IPS-18a (cell line): ENCODE measurements around the gene HSD11B1L.

Experiments used
- H3K27ac ChIP-seq: one replicate; pipeline ENCODE4 v1.5.1; 2013; ENCODE audit warnings: low read length
- H3K27me3 ChIP-seq: one replicate; pipeline ENCODE4 v1.6.1; 2013; ENCODE audit warnings: mild to moderate bottlenecking, low read length; ENCODE audit not compliant: control insufficient read depth, insufficient read depth
- H3K36me3 ChIP-seq: one replicate; pipeline ENCODE4 v1.6.1; 2013; ENCODE audit warnings: low read depth, low read length; ENCODE audit not compliant: control insufficient read depth
- H3K4me1 ChIP-seq: one replicate; pipeline ENCODE4 v1.6.1; 2013; ENCODE audit warnings: low read depth, low read length; ENCODE audit not compliant: control insufficient read depth
- H3K4me3 ChIP-seq: one replicate; pipeline ENCODE4 v1.5.1; 2013; ENCODE audit warnings: low read length
- H3K9ac ChIP-seq: one replicate; pipeline ENCODE4 v1.6.1; 2013; ENCODE audit warnings: mild to moderate bottlenecking, low read length, moderate library complexity
- H3K9me3 ChIP-seq: one replicate; pipeline ENCODE4 v1.6.1; 2013; ENCODE audit warnings: low read depth, low read length; ENCODE audit not compliant: control insufficient read depth

Gene HSD11B1L

DNA sequence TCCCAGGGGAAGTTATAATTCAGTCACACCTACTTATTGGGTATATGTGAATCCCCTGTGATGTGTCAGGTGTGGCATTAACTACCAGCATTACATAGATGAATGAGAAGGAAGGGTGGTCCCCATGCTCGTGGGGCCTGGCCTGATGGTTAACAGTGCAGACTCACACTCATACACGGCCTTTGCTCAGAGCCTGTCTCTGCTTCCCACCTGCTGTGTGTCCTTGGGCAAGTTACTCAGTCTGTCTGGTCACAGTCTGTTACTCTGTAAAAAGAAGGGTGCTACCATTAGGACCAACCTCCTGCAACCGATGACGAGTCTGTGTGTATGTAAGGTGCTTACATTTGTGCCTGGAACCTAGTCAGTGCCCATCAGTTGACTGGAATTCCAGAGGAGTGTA lies 34.1 kb upstream of the HSD11B1L start:
- Histone ChIP-seq H3K36me3 (peaks cover 91% of the 10 kb centered on the region), H3K27ac (no peak overlapping the region), H3K9ac (no peak overlapping the region), H3K4me3 (no peak overlapping the region), H3K4me1 (no peaks in the 10 kb centered on the region), H3K9me3 (no peaks in the 10 kb centered on the region), H3K27me3 (no peaks in the 10 kb centered on the region)

DNA sequence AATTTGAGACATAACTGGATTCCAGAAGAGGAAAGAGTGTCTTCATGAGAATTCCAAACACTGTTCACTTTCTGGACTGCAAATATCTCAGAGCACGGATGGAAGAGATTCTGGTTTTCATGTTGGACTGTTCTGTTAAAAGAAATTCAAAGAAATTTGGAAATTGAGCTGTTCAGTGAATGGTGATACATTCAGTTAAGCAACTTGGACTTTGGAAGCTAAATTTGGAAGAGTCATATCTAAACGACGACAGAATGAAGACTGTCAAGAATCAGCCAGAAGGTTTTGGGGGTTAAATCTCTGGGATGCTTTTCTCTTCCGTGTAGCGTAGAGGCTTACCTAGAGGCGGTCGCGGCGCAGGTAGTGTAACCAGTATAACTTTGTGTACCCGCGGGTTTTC lies 32.4 kb upstream of the HSD11B1L start:
- Histone ChIP-seq H3K27ac (no peak overlapping the region), H3K4me1 (no peaks in the 10 kb centered on the region), H3K4me3 (no peak overlapping the region), H3K27me3 (no peaks in the 10 kb centered on the region), H3K9me3 (no peaks in the 10 kb centered on the region), H3K36me3 (peaks cover 92% of the 10 kb centered on the region), H3K9ac (no peak overlapping the region)

DNA sequence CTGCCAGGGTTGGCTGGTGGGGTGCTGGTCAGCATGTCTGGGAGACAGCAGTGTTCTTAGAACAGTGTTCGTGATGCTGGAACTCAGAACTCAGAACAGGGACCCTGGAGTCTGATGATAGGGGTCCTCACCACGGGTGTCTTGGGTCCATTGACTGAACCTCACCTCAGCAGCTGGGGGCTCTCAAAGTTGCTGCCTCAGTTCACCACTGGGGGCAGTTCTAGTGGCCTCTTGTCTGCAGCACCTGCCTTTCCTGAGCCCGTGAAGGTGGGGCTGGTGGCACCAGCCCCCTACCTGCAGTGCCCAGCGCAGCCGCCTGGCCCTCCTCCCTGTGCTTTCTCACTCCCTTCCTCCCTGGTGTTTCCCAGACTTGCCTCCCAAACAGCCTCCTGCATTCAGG lies 29.5 kb upstream of the HSD11B1L start:
- no peaks in the 10 kb centered on the region for H3K27me3 ChIP-seq
- no peak overlapping the region for H3K27ac ChIP-seq
- no peaks in the 10 kb centered on the region for H3K9me3 ChIP-seq
- no peaks in the 10 kb centered on the region for H3K4me1 ChIP-seq
- H3K4me3 ChIP-seq, result no peak overlapping the region
- no peak overlapping the region for H3K9ac ChIP-seq
- H3K36me3 ChIP-seq, result peaks cover 89% of the 10 kb centered on the region

DNA sequence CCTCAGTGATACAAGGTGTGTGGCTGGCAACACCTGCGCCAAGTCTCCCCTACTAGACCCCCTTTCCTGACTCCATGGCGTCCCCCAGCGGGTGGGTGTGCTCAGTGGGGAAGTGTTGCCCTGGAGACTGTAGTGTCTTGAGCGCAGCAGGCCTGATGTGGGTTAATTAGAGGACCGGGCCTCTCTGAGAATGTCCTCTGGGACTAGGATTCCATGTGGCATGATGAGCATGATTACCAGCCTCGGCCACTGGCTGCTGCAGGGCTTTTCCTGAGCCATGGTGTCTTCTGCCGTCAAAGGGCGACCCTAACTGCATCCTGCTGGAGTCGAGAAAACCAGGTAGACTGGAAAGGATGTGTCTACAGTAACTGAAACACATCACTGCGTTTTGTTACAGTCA lies 28.6 kb upstream of the HSD11B1L start:
- no peak overlapping the region for H3K9ac ChIP-seq
- no peak overlapping the region for H3K4me3 ChIP-seq
- no peak overlapping the region for H3K27ac ChIP-seq
- H3K27me3 ChIP-seq, result no peaks in the 10 kb centered on the region
- no peaks in the 10 kb centered on the region for H3K9me3 ChIP-seq
- H3K4me1 ChIP-seq, result no peaks in the 10 kb centered on the region
- peaks cover 86% of the 10 kb centered on the region for H3K36me3 ChIP-seq

DNA sequence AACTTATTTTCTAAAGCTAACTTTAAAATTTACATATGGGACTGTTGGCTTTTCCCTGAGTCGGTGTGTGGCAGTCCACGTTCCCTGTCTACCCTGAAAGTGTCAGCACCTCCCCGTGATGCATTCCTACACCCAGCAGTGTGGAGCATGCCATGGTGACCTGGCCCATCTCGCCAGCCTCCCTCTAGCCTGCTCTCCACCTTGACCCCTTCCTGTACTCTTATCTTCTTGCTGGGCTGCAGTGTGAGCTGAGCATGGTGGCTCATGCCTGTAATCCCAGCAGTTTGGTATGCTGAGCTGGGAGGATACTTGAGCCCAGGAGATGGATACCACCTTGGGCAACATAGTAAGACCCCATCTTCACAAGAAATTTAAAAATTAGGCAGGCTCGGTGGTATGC lies 25.9 kb upstream of the HSD11B1L start:
- Histone ChIP-seq H3K36me3 (peaks cover 86% of the 10 kb centered on the region), H3K9ac (no peak overlapping the region), H3K4me3 (no peak overlapping the region), H3K4me1 (no peaks in the 10 kb centered on the region), H3K27me3 (no peaks in the 10 kb centered on the region), H3K9me3 (no peaks in the 10 kb centered on the region), H3K27ac (no peak overlapping the region)

DNA sequence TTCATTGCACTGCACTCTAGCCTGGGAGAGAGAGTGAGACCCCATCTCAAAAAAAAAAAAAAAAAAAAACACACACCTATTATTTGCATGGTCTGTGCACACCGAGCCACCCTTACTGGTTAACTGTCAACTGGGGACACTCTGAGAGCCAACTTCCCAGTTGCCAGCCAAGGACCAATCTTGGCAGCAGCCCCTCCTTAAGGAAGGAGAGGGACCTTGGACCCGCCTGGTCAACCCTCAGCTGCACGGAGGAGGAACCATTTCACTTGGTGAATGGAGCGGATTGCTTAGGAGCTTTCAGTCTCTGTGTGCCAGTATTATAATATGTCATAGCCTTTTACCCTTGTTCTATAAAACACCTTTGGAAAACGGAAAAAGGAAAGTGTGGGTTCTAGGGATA lies 25.4 kb upstream of the HSD11B1L start:
- H3K4me1 ChIP-seq, result no peaks in the 10 kb centered on the region
- H3K27me3 ChIP-seq, result no peaks in the 10 kb centered on the region
- no peak overlapping the region for H3K27ac ChIP-seq
- H3K9ac ChIP-seq, result no peak overlapping the region
- no peak overlapping the region for H3K4me3 ChIP-seq
- no peaks in the 10 kb centered on the region for H3K9me3 ChIP-seq
- peaks cover 86% of the 10 kb centered on the region for H3K36me3 ChIP-seq

DNA sequence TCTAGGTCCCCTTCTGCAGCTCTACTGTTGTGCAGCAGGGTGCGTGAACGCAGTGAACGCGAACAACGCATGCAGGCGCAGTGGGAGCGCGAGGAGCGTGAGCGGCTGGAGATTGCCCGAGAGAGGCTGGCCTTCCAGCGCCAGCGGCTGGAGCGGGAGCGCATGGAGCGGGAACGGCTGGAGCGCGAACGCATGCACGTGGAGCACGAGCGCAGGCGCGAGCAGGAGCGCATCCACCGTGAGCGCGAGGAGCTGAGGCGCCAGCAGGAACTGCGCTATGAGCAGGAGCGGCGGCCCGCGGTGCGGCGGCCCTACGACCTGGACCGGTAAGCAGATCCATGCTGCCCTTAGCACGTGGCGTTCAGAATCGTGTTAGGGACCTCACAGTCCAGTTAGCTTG lies 19.3 kb upstream of the HSD11B1L start:
- no peak overlapping the region for H3K9ac ChIP-seq
- peaks cover 83% of the 10 kb centered on the region for H3K36me3 ChIP-seq
- no peaks in the 10 kb centered on the region for H3K4me1 ChIP-seq
- no peaks in the 10 kb centered on the region for H3K9me3 ChIP-seq
- no peak overlapping the region for H3K4me3 ChIP-seq
- H3K27ac ChIP-seq, result no peak overlapping the region
- no peaks in the 10 kb centered on the region for H3K27me3 ChIP-seq

DNA sequence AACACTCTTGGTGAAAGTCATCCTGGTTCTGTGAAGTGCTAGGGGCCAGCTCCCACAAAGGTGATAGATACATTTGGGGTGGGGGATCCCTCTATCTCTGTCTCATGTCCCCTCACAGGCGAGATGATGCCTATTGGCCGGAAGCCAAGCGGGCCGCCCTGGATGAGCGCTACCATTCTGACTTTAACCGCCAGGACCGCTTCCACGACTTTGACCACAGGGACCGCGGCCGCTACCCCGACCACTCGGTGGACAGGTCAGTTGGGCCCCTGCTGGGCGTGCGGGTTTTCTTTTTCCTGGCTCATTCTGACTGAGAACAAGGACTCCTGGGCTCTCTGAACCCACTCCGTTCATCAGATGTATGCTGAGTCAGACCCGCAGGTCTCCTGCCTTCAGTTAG lies 16.9 kb upstream of the HSD11B1L start:
- no peaks in the 10 kb centered on the region for H3K4me1 ChIP-seq
- H3K9ac ChIP-seq, result no peak overlapping the region
- H3K4me3 ChIP-seq, result no peak overlapping the region
- H3K36me3 ChIP-seq, result peaks cover 85% of the 10 kb centered on the region
- H3K9me3 ChIP-seq, result no peaks in the 10 kb centered on the region
- no peaks in the 10 kb centered on the region for H3K27me3 ChIP-seq
- no peak overlapping the region for H3K27ac ChIP-seq

DNA sequence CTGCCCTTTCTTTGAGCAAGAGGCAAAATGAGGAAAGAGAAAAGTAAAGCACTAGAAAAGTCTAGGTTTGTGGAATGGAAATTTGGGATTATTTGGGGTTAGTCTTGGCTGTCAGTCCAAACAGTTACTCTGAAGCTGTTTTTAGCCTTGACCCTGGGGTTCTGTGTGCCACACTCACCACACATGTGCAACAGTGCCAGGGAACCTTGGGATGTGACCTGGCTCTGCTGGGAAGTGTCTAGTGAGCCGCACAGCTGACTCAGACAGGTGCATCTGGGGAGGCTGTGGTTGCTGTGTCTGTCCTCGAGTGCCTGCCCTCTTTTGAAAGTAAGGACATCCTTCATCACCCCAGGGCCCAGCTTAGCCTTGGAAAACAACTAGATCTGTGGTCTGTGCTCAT lies 16.3 kb upstream of the HSD11B1L start:
- H3K27ac ChIP-seq, result no peak overlapping the region
- no peaks in the 10 kb centered on the region for H3K4me1 ChIP-seq
- no peaks in the 10 kb centered on the region for H3K9me3 ChIP-seq
- peaks cover 87% of the 10 kb centered on the region for H3K36me3 ChIP-seq
- H3K9ac ChIP-seq, result no peak overlapping the region
- H3K27me3 ChIP-seq, result no peaks in the 10 kb centered on the region
- no peak overlapping the region for H3K4me3 ChIP-seq

DNA sequence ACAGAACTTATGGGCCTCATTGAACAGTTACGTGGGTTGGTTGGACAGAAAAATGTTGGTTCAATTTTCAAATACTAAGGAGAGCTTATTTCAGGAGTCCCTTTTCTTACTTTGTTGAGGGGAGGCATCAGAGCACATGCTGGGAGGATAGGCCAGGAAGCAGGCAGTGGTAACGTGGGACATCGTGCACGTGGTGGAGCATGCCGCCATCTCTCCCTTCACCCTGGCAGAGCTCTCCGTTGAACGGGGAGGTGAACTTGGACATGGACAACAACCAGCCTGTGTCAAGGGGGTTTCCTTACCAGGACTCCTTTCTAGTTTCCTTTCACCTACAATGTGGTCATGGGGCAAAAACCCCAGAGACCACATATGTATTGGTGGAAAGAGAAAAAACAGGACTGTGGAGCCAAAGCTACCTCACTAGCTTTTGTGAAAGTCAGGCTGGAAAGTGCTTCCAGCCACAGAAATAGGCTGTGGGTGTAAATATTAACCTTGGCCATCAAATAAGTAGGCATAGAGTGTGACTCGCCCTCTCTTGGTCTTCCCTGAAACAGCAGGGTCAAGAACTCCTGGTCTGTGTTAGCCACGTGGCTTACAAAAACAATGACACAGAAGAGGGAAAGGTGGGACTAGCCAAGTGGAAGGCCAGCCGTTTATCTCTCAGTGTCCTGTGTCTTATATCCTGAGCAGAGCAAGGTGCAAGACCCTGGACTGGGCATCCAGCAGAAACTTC lies 14.9 kb upstream of the HSD11B1L start:
- no peaks in the 10 kb centered on the region for H3K27me3 ChIP-seq
- H3K27ac ChIP-seq, result no peak overlapping the region
- H3K4me3 ChIP-seq, result no peak overlapping the region
- no peaks in the 10 kb centered on the region for H3K4me1 ChIP-seq
- H3K9ac ChIP-seq, result no peak overlapping the region
- H3K9me3 ChIP-seq, result no peaks in the 10 kb centered on the region
- H3K36me3 ChIP-seq, result peaks cover 81% of the 10 kb centered on the region

DNA sequence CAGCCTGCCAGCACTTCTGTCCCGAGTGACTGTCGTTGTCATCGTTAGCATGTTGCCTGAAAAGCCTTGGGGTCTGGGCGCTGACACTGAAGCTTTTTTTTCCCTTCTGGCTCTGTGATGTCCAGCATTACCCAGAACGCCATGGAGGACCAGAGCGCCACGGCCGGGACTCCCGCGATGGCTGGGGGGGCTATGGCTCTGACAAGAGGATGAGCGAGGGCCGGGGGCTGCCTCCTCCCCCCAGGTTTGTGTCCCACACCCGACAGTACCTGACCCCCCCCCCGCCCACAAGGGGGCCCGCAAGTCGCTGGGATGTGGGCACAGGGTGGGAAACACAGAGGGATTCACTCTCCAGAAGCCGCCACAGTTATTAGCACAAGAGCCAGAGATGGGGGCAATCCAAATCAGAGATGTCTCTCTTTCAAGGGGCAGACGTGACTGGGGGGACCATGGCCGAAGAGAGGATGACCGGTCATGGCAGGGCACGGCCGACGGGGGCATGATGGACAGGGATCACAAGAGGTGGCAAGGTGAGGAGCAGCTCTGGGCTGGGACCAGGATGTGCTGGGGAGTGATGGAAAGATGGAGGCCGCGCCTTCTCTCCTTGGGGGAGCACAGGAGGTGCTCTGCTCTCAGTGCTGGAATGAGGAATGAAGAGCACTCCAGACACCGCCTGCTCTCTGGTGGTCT lies 13.8 kb upstream of the HSD11B1L start:
- no peaks in the 10 kb centered on the region for H3K4me1 ChIP-seq
- no peaks in the 10 kb centered on the region for H3K9me3 ChIP-seq
- no peaks in the 10 kb centered on the region for H3K27me3 ChIP-seq
- H3K27ac ChIP-seq, result no peak overlapping the region
- H3K9ac ChIP-seq, result no peak overlapping the region
- H3K36me3 ChIP-seq, result peaks cover 70% of the 10 kb centered on the region
- no peak overlapping the region for H3K4me3 ChIP-seq

DNA sequence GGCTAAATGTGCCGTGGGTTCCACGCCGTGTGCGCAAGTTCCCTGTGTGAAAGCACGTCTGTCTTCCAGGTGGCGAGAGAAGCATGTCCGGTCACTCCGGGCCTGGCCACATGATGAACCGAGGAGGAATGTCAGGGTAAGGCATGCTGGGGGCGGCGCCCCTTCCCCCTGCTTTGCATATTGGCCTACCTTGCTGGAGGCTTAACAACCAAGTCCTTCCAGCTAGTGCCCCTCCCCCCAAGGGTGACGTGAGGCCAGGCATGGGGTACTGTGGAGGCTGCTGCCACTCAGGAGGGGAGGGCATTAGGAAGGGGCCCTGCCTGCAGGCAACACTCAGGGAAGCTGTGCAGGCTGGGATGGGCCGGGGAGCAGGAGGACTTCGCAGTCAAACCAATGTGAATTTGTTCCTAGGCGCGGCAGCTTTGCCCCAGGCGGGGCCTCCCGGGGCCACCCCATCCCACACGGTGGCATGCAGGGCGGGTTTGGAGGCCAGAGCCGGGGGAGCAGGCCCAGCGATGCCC lies 13.0 kb upstream of the HSD11B1L start:
- no peak overlapping the region for H3K9ac ChIP-seq
- no peaks in the 10 kb centered on the region for H3K9me3 ChIP-seq
- H3K27ac ChIP-seq, result no peak overlapping the region
- H3K36me3 ChIP-seq, result peaks cover 67% of the 10 kb centered on the region
- no peaks in the 10 kb centered on the region for H3K27me3 ChIP-seq
- no peaks in the 10 kb centered on the region for H3K4me1 ChIP-seq
- no peak overlapping the region for H3K4me3 ChIP-seq
